T follicular helper cell (primary cell): ENCODE measurements around the gene DCUN1D3.
"Not testable (repeated sequence)": the region's sequence is repeated elsewhere in the genome, so short reads cannot be mapped to it uniquely, and the experiment has no call there.

ENCODE experiments used
- DNase-seq: peaks from one replicate; pipeline ENCODE4 v3.0.0-alpha.2; 2020; ENCODE audit warnings: low read depth
- total RNA-seq, 2 experiments: gene quantifications; one replicate each; lab custom pipeline; 2026; lab: John Stamatoyannopoulos, UW

DCUN1D3 gene, protein sequence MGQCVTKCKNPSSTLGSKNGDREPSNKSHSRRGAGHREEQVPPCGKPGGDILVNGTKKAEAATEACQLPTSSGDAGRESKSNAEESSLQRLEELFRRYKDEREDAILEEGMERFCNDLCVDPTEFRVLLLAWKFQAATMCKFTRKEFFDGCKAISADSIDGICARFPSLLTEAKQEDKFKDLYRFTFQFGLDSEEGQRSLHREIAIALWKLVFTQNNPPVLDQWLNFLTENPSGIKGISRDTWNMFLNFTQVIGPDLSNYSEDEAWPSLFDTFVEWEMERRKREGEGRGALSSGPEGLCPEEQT
- total RNA-seq: 16.7 to 16.9 reads per million in 2 experiments

- DNase-seq: peak; percentile 79
Measured at GRCh38 chr16:20900299-20901067, at the start of gene DCUN1D3, which contains the start of gene LYRM1. DCUN1D3 (minus strand) TSS chr16:20900358; CDS start chr16:20862538, 37,820 bp downstream. LYRM1 (plus strand) TSS chr16:20900771; CDS start chr16:20915556, 14,785 bp downstream.

DNA sequence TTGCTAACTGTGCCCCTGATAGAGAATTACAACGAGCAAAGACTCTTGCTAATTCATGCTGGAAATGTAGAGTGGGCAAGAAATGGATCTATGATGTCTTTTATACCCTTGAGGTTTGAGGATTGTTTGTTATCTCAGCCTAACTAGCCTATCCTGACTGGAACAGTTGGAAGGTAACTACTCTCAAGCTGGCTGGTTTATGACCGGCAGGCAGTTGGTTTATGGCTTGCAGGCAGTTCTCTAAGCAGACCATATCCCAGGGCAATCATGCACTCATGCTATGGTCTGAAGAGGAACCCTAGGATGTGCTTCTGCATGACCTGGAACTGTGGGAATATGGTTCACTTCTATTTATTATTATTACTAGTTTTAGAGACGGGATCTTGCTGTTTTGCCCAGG lies 49.5 kb upstream of the DCUN1D3 start:
- DNase-seq: no peak

DNA sequence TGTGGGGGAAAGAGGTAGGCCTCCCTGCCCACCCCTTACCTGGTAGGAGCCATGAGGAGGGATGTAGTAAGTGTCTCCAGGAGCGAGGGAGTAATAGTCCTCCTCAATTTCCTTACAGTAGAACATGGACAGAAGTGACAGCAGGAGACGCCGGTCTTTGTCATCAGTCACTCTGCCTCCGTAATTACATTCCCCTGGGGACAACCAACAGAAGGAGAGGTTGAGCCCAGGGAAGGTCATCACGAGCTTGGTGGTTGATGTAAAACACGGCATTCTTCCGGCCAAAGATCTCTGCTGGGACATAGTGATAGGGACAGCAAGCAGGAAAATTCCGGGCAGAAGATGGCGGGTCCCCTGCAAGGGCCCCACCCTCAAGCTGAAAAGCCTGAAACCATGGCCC lies 48.3 kb upstream of the DCUN1D3 start:
- no peak for DNase-seq

GRCh38 chr16:20946015-20946629 lies 46.0 kb upstream of the DCUN1D3 start:
- no peak for DNase-seq

DNA sequence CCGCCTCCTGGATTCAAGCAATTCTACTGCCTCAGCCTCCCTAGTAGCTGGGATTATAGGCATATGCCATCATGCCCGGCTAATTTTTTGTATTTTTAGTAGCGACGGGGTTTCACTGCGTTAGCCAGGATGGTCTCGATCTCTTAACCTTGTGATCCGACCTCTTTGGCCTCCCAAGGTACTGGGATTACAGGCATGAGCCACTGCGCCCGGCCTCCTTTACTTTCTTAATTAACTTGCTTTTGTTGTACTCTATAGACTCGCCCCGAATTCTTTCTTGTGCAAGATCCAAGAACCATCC lies 45.4 kb upstream of the DCUN1D3 start:
- DNase-seq: not testable (repeated sequence)

DNA sequence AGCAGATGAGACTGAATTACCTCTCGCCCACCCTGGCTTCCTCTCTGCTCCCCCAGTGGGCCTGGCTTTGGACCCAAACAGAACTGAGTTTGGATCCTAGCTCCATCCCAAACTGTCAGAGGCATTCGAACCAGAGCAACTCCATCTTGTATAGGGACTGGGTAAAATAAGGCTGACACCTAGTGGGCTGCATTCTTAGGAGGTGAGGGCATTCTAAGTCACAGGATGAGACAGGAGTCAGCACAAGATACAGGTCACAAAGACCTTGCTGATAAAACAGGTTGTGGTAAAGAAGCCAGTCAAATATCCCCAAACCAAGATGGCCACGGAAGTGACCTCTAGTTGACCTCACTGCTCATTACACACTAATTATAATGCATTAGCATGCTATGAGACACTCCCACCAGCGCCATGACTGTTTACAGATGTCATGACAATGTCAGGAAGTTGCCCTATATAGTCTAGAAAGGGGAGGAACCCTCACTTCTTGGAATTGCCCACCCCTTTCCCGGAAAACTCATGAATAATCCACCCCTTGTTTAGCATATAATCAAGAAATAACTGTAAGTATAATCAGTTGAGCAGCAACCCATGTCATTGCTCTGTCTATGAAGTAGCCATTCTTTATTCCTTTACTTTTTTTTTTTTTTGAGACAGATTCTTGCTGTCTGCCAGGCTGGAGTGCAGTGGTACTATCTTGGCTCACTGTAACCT lies 44.9 kb upstream of the DCUN1D3 start:
- DNase-seq: no peak

DNA sequence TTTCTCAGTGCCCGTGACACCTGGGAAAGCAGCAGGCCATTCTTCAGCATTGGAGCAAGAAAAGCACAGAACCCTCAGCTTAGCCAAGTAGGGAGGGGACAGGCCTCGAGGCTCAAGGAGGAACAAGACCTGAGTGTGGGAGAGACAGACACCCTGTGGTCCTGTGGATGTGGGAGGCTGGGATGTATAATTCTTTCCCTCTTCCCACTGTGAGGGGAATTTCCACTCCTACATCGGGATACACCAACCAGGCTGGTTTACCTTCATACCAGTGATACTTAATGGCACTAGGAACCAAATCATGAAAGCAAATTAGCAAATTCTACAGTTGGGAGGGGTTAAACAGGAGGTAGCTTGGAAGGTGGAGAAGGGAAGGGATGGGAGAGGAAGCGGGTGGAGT lies 42.1 kb upstream of the DCUN1D3 start:
- DNase-seq: no peak

DNA sequence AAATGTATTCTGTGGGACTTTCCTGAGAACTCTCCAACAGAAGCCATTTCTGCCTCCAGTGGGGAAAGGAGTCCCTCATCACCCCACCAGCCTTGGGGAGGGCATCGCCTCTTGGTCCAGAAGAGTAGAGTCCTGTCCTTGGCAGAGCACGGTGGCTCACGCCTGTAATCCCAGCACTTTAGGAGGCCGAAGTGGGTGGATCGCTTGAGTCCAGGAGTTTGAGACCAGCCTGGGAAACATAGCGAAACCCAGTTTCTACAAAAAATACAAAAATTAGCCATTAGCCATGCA lies 41.4 kb upstream of the DCUN1D3 start:
- no peak for DNase-seq

DNA sequence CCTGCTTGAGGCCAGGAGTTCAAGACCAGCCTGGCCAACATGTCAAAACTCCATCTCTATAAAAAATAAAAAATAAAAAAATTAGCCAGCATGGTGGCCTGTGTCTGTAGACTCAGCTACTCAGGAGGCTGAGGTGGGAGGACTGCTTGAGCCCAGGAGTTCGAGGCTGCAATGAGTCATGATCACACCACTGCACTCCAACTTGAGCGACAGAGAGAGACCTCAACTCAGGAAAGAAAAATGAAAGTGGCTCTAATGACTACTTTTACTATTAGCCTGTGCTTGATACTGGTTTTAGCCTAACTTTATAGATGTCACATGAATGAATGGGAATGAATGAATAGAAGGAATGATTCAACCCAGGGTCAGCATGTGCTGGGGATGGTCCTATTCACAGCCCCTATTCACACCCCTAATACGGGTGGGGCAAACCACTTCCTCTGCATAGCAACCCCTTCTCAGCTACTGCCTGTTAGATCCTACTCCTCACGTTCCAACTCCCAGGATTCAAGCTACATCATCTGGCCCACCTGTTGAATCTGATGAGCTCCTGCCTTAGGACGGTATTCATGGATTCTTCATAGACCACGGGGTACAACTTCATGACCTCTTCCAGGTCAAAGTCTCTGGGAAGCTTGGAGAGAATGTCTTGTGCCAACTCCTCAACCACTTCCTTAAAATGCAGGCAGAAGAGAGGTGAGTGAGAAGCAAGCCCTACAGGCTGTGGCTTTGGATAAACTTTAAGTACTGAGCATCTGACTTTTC lies 40.9 kb upstream of the DCUN1D3 start:
- no peak for DNase-seq

GRCh38 chr16:20939611-20940010 lies 39.5 kb upstream of the DCUN1D3 start:
- no peak for DNase-seq

DNA sequence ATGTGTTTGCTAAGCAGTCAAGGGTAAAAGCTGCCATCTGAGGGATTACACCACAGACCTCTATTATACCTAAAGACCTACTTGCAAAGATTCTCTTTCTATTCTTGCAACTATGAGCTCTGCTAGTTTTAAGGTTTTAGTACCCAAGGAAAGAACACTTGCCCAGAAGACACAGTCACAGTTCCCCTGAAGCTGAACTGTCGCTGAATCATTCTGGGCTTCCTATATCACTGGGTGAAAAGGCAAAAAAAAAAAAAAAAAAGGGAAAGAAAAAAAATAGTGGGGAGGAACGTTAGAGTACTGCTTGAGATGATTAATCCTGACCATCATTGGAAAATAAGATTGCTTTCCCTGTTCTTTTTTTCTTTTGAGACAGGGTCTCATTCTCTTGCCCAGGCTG lies 38.3 kb upstream of the DCUN1D3 start:
- no peak for DNase-seq

DNA sequence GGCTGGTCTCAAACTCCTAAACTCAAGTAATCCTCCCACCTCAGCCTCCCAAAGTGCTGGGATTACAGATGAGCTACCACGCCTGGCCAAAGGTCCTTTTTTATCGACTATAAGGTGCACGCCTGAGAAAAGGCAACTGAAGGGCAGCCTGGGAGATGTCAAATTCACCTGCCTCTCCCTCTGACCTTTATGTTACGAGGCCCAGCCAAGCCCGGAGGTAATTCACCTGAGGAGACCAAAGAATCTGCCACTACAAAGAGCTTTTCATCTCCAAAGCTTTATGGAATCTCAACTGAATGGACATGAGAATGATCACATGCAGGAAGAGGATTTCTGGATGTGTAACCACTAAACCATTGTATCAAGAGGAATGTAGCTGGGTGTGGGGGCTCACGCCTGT lies 37.6 kb upstream of the DCUN1D3 start:
- DNase-seq: no peak

DNA sequence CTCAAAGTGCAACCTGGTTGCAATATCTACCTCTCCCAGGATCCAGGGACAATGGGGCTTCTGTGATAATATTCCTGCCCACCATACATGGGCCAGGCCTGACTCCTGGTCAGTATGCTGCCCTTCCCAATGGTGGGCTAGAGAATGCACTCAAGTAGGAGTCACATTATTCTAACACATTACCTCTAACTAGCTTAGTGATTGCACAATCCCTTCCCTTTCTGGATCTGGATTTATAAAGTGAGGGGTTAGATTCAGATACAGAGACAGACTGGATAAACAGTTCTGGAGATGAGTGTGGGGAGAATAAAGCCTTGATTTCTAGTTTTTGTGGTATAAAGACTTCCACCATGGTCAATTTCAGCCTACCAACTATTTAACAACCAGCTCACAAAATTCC lies 33.4 kb upstream of the DCUN1D3 start:
- DNase-seq: no peak

- DNase-seq: no peak
Measured at GRCh38 chr16:20931066-20931600, 31.0 kb upstream of the DCUN1D3 start.

DNA sequence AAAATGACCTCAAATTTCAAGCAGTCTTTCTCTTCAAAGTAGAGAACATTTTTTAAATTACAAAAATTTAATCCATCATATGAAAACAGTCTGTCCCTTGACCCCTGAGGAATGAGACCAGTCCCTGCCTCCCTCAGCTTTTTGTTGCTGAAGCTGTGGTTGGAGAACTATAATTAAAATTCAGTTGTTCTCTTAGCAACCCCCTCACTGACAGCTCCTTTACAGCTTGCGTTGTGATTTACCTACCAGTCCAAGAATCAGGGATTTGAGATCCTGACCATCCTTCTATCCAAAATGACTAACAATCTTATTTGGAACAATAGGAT lies 30.2 kb upstream of the DCUN1D3 start:
- no peak for DNase-seq

DNA sequence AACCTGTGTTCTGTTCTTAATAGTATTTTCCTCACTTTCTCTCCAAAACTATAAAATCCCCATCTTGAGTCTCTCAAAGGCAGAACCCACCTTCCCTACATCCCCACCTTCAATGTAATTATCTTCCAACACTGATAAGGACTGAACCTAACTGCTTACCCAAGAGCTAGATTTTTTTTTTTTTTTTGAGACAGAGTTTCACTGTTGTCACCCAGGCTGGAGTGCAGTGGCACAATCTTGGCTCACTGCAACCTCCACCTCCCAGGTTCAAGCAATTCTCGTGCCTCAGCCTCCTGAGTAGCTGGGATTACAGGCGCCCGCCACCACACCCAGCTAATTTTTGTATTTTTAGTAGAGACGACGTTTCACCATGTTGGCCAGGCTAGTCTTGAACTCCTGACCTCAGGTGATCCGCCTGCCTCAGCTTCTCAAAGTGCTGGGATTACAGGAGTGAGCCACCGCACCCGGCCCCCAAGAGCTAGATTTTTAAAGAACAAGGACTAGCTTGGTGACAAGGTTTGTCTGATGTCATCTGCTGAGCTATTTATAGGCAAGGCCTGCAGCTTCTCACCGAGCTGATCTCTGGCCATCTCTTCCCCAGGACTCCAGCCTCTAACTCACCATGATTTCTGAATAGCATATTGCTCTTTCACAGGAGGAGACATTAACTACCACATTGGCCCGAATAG lies 29.7 kb upstream of the DCUN1D3 start:
- not testable (repeated sequence) for DNase-seq

GRCh38 chr16:20928774-20929411 lies 28.7 kb upstream of the DCUN1D3 start:
- DNase-seq: no peak

DNA sequence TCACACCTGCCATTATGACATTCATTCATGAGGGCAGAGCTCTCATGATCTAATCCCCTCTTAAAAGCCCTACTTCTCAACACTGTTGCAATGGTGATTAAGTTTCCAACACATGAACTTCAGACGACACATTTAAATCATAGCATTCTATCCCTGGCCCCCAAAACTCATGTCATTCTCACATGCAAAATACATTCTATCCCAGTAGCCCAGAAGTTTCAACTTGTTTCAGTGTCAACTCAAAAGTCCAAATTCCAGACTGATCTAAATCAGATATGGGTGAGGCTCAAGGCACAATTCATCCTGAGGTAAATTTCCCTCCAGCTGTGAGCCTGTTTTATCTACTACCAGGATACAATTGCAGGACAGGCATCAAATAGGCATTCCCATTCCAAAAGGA lies 25.6 kb upstream of the DCUN1D3 start:
- no peak for DNase-seq

DNA sequence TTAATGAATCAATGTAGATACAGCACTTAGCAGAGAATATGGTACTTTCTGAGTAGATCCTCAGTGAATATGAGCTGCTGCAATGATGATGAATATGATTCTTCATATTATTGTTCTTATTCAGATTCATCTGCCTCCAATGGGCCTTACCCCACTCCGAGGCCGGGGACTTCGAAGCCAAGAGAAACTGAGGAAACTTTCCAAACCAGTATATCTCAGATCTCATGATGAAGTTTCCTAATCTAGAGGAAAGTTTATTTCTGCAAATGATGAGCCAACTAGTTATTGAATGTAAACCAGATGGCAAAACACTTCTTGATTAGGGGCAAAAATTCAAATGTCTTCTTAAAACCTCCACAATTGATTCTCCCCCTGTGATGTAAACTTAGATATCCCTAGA lies 23.7 kb upstream of the DCUN1D3 start:
- no peak for DNase-seq

- no peak for DNase-seq
Measured at GRCh38 chr16:20920799-20921198, 20.6 kb upstream of the DCUN1D3 start.

DNA sequence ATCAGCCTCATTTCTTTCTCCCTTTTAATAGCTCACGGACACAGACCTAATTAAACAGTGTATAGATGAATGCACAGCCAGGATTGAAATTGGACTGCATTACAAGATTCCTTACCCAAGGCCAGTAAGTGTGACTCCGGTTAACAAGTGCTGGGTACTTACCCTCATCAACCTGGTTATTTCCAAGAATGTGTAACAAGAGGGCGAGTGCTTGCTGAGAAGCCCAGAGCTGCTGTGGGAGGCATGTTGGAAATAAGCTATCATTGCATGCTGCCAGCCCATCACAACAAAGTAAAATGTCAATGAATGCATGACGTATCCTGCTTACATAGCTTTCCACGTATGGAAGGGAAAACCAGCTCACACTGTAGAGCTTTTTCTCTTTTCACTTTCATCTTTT lies 19.9 kb upstream of the DCUN1D3 start:
- no peak for DNase-seq
